GM20431 (cell line): ENCODE results near the gene ZNF169.
"Not testable (repeated sequence)": the region's sequence is repeated elsewhere in the genome, so short reads cannot be mapped to it uniquely, and the experiment has no call there.

Experiments used
- in situ Hi-C: fragments of 300-500 bp; cut with MseI, MboI; formaldehyde crosslinking; loops from one replicate; pipeline ENCODE4 v1.15.0; 2020; ENCODE audit warnings: low sequenced_read_pairs; ENCODE audit not compliant: unreplicated experiment

Gene ZNF169

GRCh38 chr9:94280409-94280989 lies 21.4 kb downstream of the ZNF169 start:
- in situ Hi-C loops: no loop called here

GRCh38 chr9:94281101-94281500 lies 22.0 kb downstream of the ZNF169 start:
- in situ Hi-C loops: no loop called here

DNA sequence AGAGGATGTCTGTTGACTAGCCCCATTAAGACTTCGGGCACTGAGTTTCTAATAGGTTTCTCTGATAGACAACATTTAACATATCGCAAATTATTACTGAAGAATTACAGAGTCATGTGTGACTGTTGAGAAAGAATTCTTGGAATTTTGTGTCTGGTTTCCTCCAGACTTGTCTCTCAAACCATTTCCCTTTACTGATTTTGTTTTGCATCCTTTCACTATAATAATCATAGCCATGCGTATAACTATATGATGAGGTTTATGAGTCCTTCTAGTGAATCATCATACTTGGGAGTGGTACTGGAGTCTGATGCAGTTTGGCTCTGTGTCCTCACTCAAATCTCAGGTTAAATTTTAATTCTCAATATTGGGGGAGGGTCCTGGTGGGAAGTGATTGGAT lies 27.0 kb downstream of the ZNF169 start:
- in situ Hi-C loops: no loop called here

DNA sequence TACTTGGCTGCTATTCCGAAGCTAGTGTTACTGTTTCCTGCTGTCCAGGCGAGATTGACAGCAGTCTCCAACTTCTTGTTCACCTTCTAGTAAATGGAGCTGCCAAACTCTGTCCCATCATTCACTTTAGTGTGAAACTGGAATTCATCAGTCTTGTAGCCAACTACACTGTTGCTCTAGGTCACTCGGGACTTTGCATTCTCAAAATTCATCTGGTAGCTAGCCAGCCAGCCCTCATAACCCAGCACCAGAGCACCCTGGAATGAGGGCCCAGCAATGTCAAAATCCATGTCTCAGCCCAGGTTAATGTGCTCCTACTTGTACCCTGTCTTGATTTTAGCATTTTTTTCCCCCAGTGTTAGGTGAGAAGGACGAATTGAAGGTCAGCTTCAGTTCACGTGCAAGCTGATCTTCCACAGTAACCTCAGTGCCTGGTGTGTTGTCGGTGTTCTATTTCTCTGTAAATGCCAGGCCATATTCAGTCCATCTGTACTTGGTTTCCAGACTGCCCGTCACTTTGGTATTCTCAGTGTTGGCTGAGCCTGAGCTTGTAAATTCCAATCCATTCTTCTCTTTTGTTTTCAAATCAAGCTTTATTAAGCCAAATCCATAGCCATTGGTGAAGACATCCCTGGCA lies 28.9 kb downstream of the ZNF169 start:
- in situ Hi-C loops: no loop called here

DNA sequence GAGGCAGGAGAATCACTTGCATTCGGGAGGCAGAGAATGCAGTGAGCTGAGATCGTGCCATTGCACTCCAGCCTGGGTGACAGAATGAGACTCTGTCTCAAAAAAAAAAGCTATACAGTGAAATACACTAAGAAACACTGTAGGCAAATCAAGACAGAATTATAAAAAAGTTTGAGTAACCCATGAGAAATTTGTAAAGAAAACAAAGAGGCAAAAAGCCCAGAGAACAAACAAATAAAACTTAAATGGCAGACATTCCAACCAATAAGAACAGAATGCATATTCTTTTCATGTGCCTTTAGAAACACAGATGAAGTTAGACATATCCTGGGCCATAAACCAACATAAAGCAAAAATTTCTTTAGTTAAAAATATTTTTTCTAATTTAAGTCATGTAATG lies 30.6 kb downstream of the ZNF169 start:
- in situ Hi-C loops: no loop called here

DNA sequence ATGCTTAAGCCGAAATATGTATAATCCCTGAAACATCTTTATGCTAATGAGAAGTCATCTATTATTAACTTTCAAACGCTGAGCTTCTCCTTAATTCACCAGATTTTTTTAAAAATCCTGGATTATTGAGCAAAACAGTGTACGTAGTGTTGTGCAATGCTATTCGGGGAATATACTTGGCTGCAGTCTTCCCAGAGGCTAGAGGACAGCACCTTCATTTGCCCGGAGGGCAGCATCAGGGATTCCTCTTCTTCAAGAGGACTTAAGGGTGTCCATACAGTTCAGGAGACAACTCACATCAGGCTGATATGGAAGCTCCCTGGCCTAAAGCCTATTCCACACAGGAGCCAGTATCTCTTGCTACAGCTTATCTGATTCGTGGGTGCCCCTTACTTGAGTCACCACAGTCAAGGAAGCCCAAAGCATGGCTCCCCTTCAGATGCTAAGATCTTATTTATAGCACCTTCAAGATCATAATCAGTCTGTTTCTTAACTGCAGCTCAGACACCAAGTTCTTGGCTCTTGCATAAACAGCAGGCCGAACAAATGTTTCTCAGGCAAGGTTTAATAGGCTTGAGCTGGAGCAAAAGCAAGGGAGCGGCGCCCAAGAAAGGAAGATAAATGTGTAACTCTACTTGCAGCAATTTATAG lies 40.0 kb downstream of the ZNF169 start:
- in situ Hi-C loops: no loop called here

DNA sequence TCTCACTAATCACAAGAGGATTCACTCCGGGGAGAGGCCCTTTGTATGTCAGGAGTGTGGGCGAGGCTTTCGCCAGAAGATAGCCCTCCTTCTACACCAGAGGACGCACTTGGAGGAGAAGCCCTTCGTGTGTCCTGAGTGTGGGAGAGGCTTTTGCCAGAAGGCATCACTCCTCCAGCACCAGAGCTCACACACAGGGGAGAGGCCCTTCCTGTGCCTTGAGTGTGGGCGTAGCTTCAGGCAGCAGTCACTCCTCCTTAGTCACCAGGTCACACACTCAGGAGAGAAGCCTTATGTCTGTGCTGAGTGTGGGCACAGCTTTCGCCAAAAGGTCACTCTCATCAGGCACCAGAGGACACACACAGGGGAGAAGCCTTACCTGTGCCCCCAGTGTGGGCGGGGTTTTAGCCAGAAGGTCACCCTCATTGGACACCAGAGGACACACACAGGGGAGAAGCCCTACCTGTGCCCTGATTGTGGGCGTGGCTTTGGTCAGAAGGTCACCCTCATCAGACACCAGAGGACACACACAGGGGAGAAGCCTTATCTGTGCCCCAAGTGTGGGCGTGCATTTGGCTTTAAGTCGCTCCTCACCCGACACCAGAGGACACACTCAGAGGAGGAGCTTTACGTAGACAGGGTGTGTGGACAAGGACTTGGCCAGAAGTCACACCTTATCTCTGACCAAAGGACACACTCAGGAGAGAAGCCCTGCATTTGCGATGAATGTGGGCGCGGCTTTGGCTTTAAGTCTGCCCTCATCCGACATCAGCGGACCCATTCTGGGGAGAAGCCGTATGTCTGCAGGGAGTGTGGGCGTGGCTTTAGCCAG lies 41.6 kb downstream of the ZNF169 start:
- in situ Hi-C loops: no loop called here

- in situ Hi-C loops: no loop called here
Measured at GRCh38 chr9:94301583-94301982, 42.5 kb downstream of the ZNF169 start.

- in situ Hi-C loops: no loop called here
Measured at GRCh38 chr9:94302426-94302825, 43.3 kb downstream of the ZNF169 start.

DNA sequence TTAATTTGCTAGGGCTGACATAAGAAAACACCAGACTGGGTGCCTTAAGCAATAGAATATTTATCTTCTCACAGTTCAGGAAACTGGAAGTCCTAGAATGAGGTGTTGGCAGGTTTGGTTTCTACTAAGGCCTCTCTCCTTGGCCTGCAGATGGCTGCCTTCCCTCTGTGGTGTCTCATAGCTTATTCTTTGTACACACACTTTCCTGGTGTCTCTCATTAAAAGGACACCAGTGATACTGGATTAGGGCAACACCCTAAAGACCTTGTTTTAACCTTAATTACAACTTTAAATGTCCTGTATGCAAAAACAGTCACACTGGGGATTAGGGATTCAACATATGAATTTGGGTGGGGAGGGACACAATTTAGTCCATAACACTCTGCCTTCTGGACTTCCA lies 44.2 kb downstream of the ZNF169 start:
- in situ Hi-C loops: no loop called here

DNA sequence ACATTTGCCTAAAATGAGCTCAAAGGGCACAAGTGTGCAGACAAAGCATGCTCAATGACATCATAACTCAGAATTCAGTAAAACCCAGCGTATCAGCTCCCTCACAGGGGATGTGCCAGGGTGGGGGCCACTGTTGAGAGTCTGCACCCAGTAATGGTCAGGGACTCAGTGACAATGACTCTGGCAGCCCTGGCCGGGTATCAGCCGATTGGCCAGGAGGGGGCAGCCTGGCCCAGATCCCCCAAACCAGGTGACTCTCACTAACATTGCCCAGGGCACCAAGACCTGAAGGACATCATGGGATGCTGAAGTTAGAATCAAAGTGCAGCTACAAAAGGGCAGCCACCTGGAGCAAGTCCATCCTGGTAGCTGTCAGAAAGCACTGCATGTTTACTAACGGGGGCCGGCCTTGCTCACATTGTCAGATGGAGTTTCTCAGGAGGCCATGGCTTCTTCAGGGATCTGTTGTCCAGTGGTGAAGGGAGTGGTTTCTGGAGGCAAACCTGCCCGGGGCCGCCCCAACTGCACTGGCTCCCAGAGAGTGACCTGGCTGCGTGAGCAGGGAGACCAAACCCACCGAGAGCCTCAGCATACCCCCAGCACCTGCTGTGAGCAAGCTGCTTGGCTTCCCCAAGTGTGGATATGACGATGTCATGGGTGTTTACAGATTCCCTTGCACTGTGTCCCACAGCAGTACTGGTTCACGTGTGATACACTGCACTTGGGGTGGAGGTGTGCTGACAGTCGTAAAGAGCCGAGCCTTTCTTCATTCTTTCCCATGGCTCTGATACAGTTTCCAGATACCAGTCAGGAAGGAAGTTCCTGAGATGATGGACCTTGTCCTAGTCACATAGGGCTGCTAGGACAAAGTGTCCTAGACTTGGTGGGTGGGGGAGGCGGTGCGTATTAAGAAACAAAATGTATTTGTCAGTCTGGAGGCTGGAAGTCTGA lies 56.2 kb downstream of the ZNF169 start:
- in situ Hi-C loops: not testable (repeated sequence)

GRCh38 chr9:94316236-94316635 lies 57.1 kb downstream of the ZNF169 start:
- in situ Hi-C loops: not testable (repeated sequence)

GRCh38 chr9:94317949-94318657 lies 59.0 kb downstream of the ZNF169 start:
- in situ Hi-C loops: not testable (repeated sequence)

GRCh38 chr9:94322342-94322940 lies 63.3 kb downstream of the ZNF169 start:
- in situ Hi-C loops: not testable (repeated sequence)

DNA sequence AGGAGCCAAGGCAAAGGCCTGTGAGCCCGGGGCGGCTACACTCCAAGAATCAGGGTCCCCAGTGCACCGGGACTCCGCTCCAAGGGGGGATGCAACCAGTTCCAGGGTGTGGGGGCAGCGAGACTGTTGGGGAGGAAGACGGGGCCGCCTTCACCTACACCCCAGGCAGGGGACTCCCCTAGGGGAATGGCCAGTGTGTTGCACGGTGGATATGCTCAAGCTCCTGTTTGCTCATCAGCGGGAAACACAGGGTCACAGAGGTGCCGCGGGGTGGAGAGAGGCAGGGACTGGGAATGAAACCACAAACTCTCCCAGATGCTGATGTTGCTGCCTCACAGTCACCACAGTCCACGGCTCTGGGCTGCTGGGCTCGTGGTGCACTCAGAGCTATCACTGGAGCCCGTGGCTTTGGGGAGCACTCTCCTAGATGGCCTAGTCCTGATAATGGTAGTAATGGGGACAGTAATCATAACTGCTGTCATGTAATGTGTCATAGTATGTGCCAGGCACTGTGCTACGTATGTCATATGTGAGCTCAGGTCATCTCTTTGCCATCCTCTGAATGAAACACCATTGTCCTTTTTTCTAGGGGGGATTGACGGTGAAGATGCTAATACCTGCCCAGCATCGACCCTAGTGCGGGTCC lies 64.2 kb downstream of the ZNF169 start:
- in situ Hi-C loops: not testable (repeated sequence)

DNA sequence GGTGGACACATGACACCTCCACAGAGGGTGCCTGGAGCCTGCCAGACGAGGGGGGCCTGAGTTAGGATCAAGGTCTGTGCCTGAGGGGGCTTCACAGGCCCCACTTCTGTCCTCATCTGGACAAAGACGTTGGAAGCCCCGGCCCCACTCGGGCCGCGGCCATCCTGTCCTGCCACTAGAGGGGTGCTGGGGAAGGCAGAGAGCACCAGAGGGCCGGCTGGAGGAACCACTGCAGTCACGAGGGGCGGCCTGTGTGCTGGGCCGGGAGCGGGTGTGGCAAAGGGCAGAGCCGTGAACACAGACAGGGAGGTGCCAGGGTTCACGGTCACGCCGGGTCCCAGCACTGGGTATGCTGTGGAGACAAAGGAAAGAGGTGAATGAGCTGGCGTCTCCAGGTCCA lies 66.5 kb downstream of the ZNF169 start:
- in situ Hi-C loops: not testable (repeated sequence)

DNA sequence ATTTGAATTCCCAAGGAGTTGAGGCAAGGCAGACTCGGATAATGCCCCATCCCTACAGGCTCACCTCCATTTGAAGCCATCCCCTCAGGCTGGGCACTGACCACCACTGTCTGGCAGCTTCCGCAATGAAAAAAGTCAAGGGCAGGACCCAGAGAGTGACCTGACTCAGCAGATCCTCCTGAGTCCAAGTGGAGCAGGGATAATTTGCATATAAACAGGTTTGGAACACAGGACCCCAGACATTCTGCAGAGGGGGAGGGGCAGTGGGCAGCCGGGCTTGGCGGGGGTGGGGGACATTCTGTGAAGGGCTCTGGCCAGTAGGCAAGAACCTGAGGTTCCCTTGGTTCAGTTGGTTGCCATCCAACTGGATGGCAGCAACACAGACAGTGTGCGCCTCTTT lies 69.4 kb downstream of the ZNF169 start, which contains the start of gene NUTM2F:
Gene NUTM2F (minus strand): TSS at position 101 of the 400 bp plus-strand sequence. CDS start 21 bp downstream, at position 80.
- in situ Hi-C loops: not testable (repeated sequence)

- in situ Hi-C loops: not testable (repeated sequence)
Measured at GRCh38 chr9:94336445-94336844, 77.3 kb downstream of the ZNF169 start.
